ENCODE results near the gene SLC2A9.

Gene SLC2A9

DNA sequence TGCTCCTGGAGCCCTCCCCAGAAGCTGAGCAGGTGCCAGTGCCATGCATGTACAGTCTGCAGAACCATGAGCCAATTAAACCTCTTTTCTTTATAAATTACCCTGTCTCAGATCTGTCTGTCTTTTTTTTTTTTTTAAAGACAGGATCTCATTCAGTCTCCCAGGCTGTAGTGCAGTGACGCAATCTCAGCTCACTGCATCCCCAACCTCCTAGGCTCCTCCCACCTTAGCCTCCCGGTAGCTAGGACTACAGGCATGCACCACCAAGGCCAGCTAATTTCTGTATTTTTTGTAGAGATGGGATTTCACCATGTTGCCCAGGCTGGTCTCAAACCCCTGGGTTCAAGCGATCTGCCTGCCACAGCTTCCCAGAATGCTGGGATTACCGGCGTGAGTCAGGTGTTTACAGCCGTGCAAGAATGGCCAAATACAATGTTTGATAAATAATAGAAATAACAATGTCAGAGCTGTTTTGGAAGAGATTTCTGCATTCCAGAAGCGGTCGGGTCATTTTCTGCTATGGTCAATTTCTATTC lies 68.8 kb downstream of the SLC2A9 start:
- DNase-seq: no peak

DNA sequence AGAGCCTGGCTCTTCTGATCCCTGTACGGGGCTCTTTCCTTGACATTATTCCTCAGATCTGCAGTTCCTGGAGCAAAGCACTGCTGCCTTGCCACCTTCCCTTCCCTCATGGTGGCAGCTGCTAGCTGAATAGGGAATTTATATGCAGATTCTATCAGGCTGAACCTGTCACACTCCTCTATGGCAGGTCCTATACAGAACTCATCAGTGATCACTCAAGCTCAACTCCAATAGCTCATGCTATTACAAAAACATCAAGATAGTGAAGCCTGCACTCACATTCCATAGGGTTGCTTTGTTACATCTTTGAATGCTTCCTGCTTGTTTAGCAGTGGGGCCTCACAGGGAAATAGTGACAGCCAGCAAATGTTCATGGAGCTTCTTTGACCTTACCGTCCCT lies 71.7 kb downstream of the SLC2A9 start:
- DNase-seq: no peak

DNA sequence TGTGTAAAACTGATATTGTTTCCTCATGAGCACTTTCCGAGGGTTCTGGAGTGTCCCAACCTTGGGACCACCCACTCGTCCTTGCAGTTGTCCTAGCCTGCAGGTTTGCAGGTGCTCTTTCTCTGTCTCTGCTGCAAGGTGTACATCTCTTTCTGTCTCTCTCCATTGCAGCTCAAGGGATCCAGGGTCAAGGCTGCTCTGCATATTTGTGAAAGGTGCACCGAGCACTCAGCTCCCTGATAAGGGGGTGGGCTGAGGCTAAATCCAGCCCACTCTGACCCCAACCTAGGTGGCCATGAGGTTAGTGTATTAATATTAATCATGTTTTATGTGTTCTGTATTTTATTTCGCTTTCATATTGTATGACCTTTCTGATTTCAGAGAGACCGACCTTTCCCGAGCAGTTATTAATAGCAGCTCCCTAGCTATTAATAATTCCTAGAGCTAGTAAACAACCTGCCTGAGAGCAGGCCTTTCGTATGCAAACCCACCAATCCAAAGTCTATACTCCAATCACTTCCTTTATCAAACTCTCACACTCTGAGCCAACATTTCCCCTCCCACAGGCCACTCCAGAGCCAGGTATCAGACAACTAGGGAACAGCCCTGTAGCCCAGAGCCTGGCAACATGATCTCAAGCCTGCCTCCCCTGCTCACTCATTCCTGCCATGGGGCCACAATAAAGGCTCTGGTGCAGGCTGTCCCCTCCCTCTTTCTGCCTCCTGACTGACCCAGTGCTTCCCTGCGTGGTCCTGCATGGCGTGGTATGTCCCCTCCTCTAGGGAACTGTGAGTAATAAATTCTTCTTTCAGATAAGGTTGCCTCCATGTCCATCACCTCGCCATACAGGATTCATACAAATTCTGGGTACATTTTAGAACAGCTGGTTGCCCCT lies 73.9 kb downstream of the SLC2A9 start:
- DNase-seq: no peak

DNA sequence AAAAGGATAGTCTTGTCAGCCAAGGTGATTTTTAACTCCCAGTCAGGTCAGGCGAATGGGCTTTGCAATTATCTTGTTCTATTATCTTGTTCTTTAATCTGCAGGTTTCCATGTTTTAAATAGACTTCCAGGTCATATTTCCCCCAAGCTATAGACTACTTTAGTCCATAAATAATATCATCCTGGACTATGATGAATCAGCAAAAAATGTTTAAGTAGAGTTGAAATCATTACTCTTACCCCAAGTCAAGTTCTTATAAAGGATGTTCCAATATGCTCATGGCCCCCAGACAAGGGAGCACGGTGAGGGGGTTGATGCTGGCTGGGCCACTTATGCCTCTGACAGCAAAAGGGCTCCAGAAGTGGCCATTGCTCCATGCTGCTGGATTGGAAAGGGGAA lies 75.1 kb downstream of the SLC2A9 start:
- DNase-seq: no peak

DNA sequence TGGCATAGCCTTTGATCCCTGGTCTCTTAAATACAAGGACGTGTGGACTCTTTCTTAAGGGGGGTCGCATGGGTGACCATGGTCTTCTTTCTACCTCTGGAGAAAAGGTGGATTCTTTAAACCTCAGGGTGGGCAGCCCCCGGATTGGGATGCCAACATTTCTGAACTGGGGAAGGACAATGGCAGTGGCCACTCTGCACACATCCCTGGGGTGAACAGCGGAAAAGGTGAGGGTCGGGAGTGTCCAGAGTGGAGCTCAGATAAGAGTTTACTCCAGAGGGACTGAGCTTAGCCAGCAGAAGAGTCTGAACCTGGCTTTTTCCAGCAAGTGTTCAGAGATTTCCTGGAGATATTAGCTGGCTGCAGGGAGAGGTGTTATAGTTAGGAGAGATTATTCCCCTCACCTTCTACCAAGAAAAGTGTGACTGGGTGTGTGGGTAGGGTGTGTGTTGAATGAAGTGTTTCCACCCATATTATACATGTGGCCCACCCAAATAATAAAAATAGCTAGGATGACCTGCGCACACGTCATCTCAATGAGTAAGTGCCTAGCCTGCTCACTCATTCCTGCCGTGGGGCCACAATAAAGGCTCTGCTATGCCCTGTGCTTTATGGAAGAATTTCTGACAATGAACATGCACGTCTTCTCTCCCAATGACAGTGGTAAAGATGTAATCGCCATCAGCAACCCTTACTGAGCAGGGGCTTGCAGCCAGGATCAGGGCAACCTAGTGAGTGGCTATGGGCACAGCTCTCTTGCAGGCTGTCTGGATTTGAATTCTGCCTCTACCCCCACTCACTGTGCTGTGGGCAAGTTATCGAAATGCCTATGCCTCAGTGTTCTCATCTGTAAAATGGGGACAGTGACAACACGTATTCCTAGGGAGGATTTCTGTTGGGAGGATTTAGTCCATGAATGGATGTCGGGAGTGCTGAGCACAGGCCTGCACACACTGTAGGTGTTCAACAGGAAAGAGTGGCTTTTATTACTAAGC lies 76.6 kb downstream of the SLC2A9 start:
- no peak for DNase-seq

DNA sequence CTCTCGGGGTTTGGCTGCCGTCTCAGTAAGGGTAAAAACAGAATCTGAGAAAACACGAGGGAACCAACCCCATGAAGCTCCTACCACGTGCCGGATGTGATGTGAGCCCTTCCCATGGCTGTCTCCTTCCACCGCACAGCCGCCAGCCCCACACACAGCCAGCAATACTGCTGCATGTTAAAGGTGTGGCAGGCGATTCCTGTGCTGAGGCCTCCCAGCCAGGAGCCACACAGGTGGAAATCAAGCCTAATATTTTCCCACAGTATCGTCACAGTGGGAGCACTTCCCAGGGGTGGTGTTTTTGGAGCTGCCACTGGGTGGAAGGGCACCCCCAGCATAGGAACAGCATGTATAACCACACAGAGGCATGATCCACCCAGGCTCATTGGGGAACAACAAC lies 77.5 kb downstream of the SLC2A9 start:
- no peak for DNase-seq

DNA sequence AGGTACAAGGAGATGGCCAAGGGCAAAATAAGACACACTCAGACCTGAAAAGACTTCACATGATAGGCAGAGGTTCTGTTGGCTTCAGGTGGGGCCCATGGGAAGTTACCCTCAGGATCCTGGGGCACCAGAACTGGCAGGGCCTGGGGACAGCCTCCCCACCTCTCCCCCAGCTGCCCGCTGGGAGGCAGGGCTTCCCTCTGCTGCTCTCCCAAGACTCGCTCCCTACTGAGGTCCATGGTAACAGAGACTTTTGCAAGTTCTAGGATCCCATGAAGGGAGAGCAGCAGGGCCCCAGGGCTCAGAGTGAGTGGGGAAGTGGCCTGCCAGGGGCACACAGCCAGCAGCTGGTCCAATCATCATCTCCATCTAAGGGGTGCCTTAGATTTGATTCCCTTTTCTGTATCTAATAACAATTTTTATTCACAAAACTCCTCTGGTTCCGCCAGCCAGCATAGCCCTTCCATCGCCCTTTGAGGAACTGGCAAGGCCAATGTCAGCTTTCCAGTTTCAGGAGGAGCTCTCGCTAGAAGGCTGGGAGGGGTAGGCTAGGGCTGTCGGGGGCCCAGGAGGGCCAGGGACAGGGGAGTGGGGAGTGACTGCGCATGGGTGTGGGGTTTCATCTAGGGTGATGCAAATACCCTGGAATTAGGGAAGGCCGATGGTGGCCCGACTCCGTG lies 78.2 kb downstream of the SLC2A9 start:
- DNase-seq: no peak

DNA sequence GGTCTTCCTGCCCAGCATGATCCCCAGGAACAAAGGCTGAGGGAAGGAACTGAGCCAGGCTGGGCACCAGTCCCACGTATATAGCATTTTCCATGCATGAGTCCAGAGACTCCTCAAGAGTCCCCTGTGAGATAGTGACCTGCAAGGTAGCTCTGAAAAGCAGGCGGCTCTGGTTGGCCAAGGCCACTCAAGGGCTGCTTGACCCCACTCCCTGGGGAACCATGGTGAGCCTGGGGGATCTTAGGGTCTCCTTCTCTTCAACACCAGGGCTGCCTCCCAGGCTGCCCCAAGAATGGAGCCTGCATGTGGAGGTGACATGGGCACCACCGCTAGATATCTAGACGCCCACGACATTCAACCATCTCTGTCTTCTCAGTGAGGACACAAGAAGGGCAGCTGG lies 79.2 kb downstream of the SLC2A9 start:
- no peak for DNase-seq

DNA sequence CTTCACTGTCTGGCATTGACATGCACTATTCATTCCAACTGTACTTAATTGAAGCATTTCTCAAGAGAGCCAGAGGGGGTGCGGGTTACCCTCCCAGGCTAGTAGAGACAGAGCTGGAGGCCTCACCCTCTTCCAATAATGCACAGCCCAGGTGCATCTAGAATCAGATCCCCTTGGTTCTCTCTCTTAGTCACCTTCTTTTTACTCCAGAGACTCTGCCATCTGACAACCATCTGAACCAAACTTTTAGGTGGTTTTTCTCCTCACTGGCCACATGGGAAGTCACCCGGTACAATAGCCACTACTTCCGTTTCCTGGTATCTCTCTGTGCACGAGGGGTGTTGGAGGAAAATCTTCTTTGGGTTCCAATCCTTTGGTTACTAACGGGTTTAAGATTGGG lies 81.3 kb downstream of the SLC2A9 start:
- DNase-seq: no peak

DNA sequence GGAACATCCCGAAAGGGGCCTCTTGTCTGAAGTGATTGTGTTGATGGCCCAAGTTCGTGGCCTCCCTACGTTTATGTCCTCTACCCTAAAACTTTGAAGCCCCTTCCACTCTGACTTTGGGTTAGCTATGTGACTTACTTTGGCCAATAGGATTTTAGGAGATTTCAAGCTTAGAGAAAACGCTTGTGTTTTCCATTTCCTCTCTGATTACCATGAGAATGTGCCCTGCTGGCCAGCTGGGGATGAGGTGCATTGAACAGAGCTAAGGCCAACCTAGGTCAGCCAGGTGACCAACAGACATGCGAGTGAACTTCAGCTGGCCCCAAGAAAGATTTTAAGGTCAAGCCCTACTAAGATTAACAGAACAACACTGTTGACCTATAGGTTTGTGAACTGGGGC lies 82.4 kb downstream of the SLC2A9 start:
- no peak for DNase-seq

DNA sequence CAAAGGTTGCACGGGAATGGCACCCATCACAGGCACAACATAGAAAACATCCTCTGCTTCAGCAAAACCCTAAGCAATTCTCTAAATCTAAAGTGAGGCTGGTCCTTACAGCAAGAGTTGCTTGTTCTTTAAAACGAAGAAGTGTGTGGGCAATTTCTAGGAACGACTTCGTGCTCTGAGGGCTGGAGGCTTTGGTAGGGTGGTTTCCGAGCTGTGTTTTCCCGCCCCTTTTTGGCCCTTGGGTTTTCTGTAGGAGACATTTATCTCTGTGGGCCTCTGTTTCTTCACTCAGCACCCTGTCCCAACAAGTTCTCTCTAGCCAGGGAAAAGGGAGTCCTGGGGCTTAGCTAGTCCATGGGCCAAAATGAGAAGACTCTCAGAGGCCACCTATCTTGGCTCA lies 84.2 kb downstream of the SLC2A9 start:
- DNase-seq: no peak

DNA sequence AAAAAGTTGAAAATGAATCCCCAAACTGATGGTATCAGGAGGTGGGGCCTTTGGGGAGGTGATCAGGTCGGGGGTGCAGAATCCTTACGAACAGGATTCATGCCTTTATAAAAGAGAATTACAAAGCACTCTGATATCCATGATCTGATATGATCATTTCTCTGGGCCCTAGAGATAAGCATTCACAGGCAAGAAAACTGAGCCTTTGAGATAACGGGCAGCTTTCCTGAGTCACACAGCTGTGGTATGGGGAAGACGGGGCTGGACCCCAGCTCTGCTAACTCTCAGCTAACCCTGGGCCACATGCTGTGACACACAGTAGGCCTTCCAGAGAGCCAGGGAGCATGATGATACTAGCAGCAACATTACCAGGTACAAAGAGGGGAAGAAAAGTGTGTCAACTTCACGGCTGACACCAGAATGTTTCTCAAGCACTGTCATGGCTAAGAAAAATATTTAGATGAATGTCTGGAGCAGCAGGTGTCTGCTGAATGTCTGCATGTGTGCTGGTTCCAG lies 85.1 kb downstream of the SLC2A9 start:
- no peak for DNase-seq

DNA sequence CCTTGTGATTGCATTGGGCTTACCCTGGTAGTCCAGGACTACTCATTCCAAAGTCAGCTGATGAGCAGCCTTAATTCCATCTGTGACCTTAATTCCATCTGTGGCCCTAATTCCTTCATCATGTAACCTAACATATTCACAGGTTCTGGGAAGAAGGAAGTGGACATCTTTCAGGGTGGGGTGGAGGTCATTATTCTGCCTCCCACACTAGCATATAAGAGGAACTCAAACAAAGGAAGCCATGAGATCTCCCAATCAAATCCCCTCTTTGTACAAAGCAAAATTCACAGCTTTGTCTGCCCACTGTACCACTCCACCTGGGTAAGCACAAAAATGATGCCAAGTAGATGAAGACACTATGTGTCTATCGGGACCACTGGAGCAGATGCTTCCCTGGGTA lies 87.3 kb downstream of the SLC2A9 start:
- DNase-seq: no peak

DNA sequence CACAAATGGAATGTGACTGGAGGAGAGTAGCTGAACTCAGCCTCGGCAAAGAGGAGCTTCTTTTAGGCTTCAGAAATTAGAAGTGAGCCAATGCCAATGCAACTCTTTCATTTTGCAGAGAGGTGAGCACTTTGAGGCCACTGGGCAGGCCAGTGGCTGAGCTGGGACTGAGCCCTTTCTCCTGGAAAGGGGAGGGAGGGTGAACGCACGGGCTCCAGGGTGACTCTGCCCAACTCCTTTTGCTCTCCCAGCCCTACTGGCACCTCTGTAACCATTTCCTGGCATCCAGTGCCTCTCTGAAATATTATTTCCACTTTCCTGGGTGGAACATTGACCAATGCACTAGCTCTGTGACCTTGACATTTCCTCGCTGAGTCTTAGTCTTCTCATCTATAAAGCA lies 88.1 kb downstream of the SLC2A9 start:
- DNase-seq: no peak

DNA sequence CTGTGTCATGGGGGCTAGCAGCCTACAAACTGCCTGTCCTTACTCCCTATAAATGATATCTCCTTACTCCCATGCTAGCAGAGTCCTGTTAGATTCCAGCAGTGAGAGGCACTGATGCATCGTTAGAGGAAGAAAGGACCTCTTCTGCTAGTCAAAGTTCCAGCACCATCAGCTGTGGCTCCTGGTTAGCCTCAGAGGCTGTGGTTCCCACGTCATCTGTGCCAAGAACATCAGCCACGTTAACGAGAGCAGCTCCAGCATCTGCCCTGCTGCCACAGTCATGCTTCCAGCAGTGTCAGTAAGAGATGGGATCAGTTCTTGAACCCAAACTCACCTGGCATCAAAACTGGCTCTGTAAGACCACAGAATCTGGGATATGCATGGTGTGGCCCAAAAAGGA lies 88.5 kb downstream of the SLC2A9 start:
- DNase-seq: no peak

DNA sequence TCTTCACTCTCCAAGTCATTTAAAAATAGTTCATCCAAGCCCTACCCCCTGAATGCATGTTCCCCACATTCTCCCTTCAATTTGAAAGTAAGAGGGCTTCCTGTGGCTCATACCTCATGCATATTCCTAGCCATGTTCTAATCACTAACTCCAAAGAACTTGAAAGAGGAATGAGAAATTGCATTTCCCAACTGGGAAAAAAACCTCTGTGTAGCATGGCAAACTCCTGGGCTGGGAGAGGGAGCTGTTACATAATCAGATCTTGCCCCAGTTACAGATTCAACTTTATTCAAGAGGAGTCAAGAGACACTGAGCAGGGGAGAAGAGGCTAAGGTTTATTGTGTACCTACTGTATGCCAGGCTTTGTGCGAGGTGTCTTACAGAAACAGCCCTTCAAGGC lies 90.2 kb downstream of the SLC2A9 start:
- DNase-seq: no peak

DNA sequence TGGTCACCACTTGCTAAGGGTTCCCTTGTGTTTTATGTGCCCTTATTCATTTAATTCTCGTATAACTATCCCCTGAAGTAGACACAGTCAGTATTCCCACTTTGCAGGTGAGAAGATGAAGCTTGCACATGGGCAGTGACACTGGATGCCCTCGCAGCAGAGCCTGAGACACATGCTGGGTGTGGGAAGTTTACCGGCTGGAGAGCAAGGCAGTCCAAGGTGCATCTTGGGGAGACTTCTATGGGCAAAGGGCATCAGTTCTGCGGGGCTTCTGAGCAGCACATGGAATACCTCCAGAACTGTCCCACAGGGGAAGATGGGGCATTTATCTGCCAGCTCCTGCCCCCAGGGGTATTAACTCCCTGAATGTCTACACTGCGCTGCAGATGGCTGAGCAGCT lies 92.2 kb downstream of the SLC2A9 start:
- DNase-seq: no peak

DNA sequence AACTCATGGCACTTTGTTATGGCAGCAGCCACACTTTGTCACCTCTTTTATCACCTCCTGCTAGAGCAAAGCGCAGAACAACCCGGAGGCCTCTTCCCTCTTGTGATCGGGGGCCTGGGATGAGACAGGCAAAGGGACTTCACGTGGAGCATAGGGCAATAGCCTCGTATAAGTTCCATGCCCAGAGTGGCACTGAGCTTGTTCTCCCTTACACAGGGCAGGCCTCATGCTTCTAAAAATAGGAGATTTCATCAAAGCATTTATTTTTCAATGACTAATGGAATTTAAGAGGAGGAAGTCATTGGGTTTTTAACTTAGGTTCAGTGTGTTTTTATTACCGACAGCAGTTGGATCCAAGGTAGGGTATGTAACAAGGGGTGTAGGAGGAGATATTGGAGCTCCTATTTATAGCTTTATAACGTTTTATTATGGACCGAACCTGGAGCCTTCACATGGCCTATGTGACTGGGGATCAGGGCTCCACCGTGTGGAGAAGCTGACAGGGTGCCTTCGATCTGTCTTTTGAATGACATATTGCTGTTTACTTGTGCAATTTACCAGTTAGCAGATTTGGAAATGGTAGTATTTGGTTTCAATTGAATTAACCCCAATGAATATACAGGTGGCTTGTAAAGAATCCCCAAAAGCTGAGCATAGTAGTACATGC lies 93.8 kb downstream of the SLC2A9 start:
- no peak for DNase-seq

DNA sequence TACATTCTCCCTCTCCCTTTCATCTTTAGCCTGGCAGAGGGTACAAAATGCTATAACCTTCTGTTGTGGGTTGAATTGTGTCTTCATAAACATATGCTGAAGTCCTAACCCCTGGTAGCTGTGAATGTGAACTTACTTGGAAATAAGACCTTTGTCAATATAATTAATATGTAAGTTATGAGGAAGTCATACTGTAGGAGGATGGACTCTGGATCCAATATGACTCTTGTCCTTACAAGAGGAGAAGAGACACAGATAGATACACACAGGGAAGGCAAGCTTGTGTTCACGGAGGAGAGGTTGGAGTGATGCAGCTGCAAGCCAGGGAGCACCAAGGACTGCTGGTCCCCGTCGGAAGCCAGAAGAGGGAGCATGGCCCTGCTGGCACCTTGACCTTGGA lies 94.7 kb downstream of the SLC2A9 start:
- DNase-seq: no peak

DNA sequence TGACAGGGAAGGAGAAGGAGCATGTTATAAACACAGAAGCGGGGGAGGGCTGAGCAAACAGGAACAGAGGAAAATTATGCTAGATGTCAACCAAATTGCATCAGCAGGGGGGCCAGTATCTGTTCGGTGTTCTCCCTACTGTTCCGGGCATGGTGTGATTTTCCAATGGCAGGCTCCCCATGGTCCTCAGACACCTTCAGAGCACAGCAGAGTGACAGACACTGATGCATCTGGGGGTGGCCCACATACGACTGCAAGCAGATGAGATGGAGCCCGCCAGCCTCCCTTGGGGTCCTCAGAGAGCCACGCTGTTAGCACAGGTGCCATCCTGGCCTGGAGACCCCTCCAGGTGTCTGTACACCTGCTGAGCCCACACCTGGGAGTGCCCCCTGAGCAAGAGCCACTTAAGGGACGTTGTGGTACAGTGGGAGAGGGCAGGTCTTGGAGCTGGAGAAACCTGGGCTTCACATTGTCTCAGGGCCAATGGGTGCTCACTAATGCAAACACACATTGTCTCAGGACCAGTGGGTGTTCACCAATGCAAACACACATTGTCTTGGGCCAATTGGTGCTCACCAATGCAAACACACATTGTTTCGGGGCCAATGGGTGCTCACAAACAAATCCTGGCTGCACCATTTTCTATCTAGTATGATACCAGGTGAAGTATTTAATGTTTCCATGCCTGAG lies 95.4 kb downstream of the SLC2A9 start:
- peak; percentile 95 for DNase-seq

DNA sequence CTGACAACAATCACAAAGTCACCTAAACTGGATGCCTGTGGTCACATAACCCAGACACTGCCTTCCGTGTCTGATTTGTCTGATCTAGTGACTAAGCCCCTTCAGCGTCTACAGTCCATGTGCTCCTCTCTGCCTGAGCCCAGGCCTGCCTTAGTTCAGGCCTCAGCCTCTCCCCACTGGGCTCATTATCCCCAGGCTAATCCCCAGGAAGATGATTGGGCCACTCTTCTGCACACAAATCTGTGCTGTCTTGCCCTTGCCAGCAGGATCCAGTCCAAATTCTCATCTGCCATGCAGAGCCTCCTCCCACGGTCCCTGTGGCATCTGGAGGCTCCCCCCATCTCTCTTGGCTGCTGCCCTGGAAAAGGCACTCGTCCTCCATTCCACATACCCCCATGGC lies 96.5 kb downstream of the SLC2A9 start:
- DNase-seq: peak; percentile 79

All from COR-L47 (cell line).